ENCODE measurements around the gene UNC93A. TPM values are rescaled to one million over a fixed set of nuclear protein-coding genes. Genes with fewer than 3 reads are reported as not detected.

UNC93A gene
- total and polyA plus RNA-seq, 2 donors (not counting 1 experiment from before 2014, with no cell fraction given) = not detected

- TF ChIP-seq CTCF (conservative IDR thresholded peaks at IDR 0.05 in 1 of 2, IDR thresholded peaks at IDR 0.05 in 1 of 2; ENCODE audit: low read depth in 1 of 2, low read length in 2 of 2) = no peak
- TF ChIP-seq EZH2 (IDR thresholded peaks at IDR 0.05; ENCODE audit: low read length, missing control alignments) = no peak
- H3K36me3 ChIP-seq (ENCODE audit: control insufficient read depth, insufficient read depth, low read length) = no peaks in the 10 kb centered on the region
- no peaks in the 10 kb centered on the region for H3K27me3 ChIP-seq (ENCODE audit: control insufficient read depth, insufficient read depth, low read length)
- no peak overlapping the region for H3K4me3 ChIP-seq (replicated peaks in 1 of 4; ENCODE audit: control extremely low read depth in 1 of 4, insufficient read depth in 1 of 4, low read depth in 3 of 4, low read length in 4 of 4)
- no peak overlapping the region for H3K9ac ChIP-seq (ENCODE audit: insufficient read depth, low read length)
- H3K9me3 ChIP-seq (ENCODE audit: control insufficient read depth, insufficient read depth, low read depth, low read length) = no peaks in the 10 kb centered on the region
- H3K4me1 ChIP-seq (ENCODE audit: control insufficient read depth, extremely low read depth, insufficient read depth, low read length) = no peaks in the 10 kb centered on the region
- H3K79me2 ChIP-seq (ENCODE audit: control insufficient read depth, insufficient read depth, low read length) = no peaks in the 10 kb centered on the region
- no peak overlapping the region for H3K27ac ChIP-seq (ENCODE audit: insufficient read depth, low read length)
- H3K4me2 ChIP-seq (ENCODE audit: extremely low read depth, insufficient read depth, low read length) = no peak overlapping the region
- no peak for DNase-seq (ENCODE audit: low read depth in 2 of 2)
- H2AFZ ChIP-seq (ENCODE audit: low read length) = no peak overlapping the region
- no peaks in the 10 kb centered on the region for H4K20me1 ChIP-seq (ENCODE audit: control insufficient read depth, extremely low read depth, insufficient read depth, low read length)
Observed at GRCh38 chr6:167330750-167331149, 39.6 kb downstream of the UNC93A start.

GRCh38 chr6:167331565-167331964 is 40.5 kb downstream of the UNC93A start:
- no peak overlapping the region for H3K4me3 ChIP-seq (replicated peaks in 1 of 4; ENCODE audit: control extremely low read depth in 1 of 4, insufficient read depth in 1 of 4, low read depth in 3 of 4, low read length in 4 of 4)
- no peak overlapping the region for H3K27ac ChIP-seq (ENCODE audit: insufficient read depth, low read length)
- H3K27me3 ChIP-seq (ENCODE audit: control insufficient read depth, insufficient read depth, low read length) = no peaks in the 10 kb centered on the region
- H3K9me3 ChIP-seq (ENCODE audit: control insufficient read depth, insufficient read depth, low read depth, low read length) = no peaks in the 10 kb centered on the region
- H3K79me2 ChIP-seq (ENCODE audit: control insufficient read depth, insufficient read depth, low read length) = no peaks in the 10 kb centered on the region
- H4K20me1 ChIP-seq (ENCODE audit: control insufficient read depth, extremely low read depth, insufficient read depth, low read length) = no peaks in the 10 kb centered on the region
- H3K9ac ChIP-seq (ENCODE audit: insufficient read depth, low read length) = no peak overlapping the region
- H3K4me2 ChIP-seq (ENCODE audit: extremely low read depth, insufficient read depth, low read length) = no peak overlapping the region
- H2AFZ ChIP-seq (ENCODE audit: low read length) = no peak overlapping the region
- H3K4me1 ChIP-seq (ENCODE audit: control insufficient read depth, extremely low read depth, insufficient read depth, low read length) = no peaks in the 10 kb centered on the region
- DNase-seq (ENCODE audit: low read depth in 2 of 2) = no peak
- TF ChIP-seq CTCF (conservative IDR thresholded peaks at IDR 0.05 in 1 of 2, IDR thresholded peaks at IDR 0.05 in 1 of 2; ENCODE audit: low read depth in 1 of 2, low read length in 2 of 2) (no peak), EZH2 (IDR thresholded peaks at IDR 0.05; ENCODE audit: low read length, missing control alignments) (no peak)
- H3K36me3 ChIP-seq (ENCODE audit: control insufficient read depth, insufficient read depth, low read length) = no peaks in the 10 kb centered on the region

- Histone ChIP-seq H2AFZ (ENCODE audit: low read length) (no peak overlapping the region), H3K4me1 (ENCODE audit: control insufficient read depth, extremely low read depth, insufficient read depth, low read length) (no peaks in the 10 kb centered on the region), H3K36me3 (ENCODE audit: control insufficient read depth, insufficient read depth, low read length) (no peaks in the 10 kb centered on the region), H3K9ac (ENCODE audit: insufficient read depth, low read length) (no peak overlapping the region), H3K4me2 (ENCODE audit: extremely low read depth, insufficient read depth, low read length) (no peak overlapping the region), H3K4me3 (replicated peaks in 1 of 4; ENCODE audit: control extremely low read depth in 1 of 4, insufficient read depth in 1 of 4, low read depth in 3 of 4, low read length in 4 of 4) (no peak overlapping the region), H3K9me3 (ENCODE audit: control insufficient read depth, insufficient read depth, low read depth, low read length) (peaks cover 4% of the 10 kb centered on the region), H3K27me3 (ENCODE audit: control insufficient read depth, insufficient read depth, low read length) (no peaks in the 10 kb centered on the region), H4K20me1 (ENCODE audit: control insufficient read depth, extremely low read depth, insufficient read depth, low read length) (no peaks in the 10 kb centered on the region), H3K79me2 (ENCODE audit: control insufficient read depth, insufficient read depth, low read length) (no peaks in the 10 kb centered on the region), H3K27ac (ENCODE audit: insufficient read depth, low read length) (no peak overlapping the region)
- no peak for TF ChIP-seq CTCF (conservative IDR thresholded peaks at IDR 0.05 in 1 of 2, IDR thresholded peaks at IDR 0.05 in 1 of 2; ENCODE audit: low read depth in 1 of 2, low read length in 2 of 2)
- DNase-seq (ENCODE audit: low read depth in 2 of 2) = no peak
Observed at GRCh38 chr6:167336844-167337630, 45.9 kb downstream of the UNC93A start.

Measured in fibroblast of lung (primary cell).